ENCODE measurements around the gene MOB1A. TPM values are rescaled to one million over a fixed set of nuclear protein-coding genes. Genes with fewer than 3 reads are reported as not detected.
A peak's percentile ranks its signal among the peaks of the same experiment; 100 is the strongest.

The MOB1A gene
- total and polyA plus RNA-seq, 2 of the 13 experiments (the other 11 are each of a cell fraction or from before 2014, with no cell fraction given): 48.2 to 139 TPM

DNA sequence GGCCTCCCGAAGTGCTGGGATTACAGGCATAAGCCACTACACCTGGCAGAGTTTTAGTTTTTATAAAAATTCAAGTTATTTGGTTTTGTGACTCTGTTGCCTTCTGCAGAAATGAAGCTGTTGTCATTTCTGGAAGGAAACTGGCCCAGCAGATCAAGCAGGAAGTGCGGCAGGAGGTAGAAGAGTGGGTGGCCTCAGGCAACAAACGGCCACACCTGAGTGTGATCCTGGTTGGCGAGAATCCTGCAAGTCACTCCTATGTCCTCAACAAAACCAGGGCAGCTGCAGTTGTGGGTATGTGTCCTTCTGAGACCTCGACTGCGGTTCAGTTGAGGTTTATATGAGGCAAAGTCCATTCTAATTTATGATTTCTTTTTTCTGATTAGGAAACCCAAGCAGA lies 26.9 kb upstream of the MOB1A start:
- ATAC-seq (peak; percentile 25; the same call in 2 of the 3 replicates), DNase-seq (ENCODE audit: low spot score) (no peak), FAIRE-seq (no peak)
- H4K20me1 ChIP-seq (ENCODE audit: insufficient read depth, low read length): peaks cover 68% of the 10 kb centered on the region
- H3K36me3 ChIP-seq (replicated peaks in 1 of 2; ENCODE audit: control insufficient read depth in 1 of 2, insufficient read depth in 2 of 2, low read length in 2 of 2): peaks cover 11 to 68% of the 10 kb centered on the region in 2 experiments
- in situ Hi-C loops (cut with HindIII; ENCODE audit: extremely low pct_ligation_motif_present, low pct_unique_long_range_greater_than_20kb) (no loop called here), intact Hi-C loops (cut with micrococcal nuclease; ENCODE audit: unreplicated experiment) (no loop called here)
- no peaks in the 10 kb centered on the region for H3K27me3 ChIP-seq (ENCODE audit: control insufficient read depth in 1 of 2, insufficient read depth in 2 of 2, low read length in 2 of 2)
- H3K4me3 ChIP-seq (replicated peaks in 1 of 3; ENCODE audit: insufficient read depth in 1 of 3, low read depth in 2 of 3, low read length in 3 of 3): no peak overlapping the region
- WGBS (ENCODE audit: low lambda C conversion rate): 66% methylated on average over 6 of the region's 6 CpGs
- no peak overlapping the region for H3K9ac ChIP-seq (ENCODE audit: insufficient read depth, low read depth, low read length)
- H3K4me1 ChIP-seq (ENCODE audit: insufficient read depth, low read length): peaks cover 47% of the 10 kb centered on the region
- H3K9me3 ChIP-seq (ENCODE audit: low read length): no peaks in the 10 kb centered on the region
- H2AFZ ChIP-seq (ENCODE audit: low read length): no peak overlapping the region
- ChIA-PET CTCF (ENCODE audit: low intra/inter-chr PET ratio, low total read pairs) (no interaction called here), POLR2A (interaction anchor here (0.9 to 1.5 kb wide), 2 partner anchors 15 to 27 kb away, joined by 3 to 4 read pairs; partner anchors contain the start of gene MOB1A)
- H3K27ac ChIP-seq (ENCODE audit: extremely low read length, insufficient read depth, low read length): no peak overlapping the region
- BruUV-seq (replicated peaks): no TSS peak
- TF ChIP-seq ISL2 (CRISPR knock-in tag; IDR thresholded peaks at IDR 0.05) (no peak), NFATC3 (CRISPR knock-in tag; IDR thresholded peaks at IDR 0.05) (0 out of 2 replicates have a peak, but pooled peaks have one; percentile 27), ZNF878 (CRISPR knock-in tag; IDR thresholded peaks at IDR 0.05) (no peak), YY1 (IDR thresholded peaks at IDR 0.05; ENCODE audit: insufficient read depth, insufficient replicate concordance, low read depth, low read length) (no peak), ARNT2 (CRISPR knock-in tag; IDR thresholded peaks at IDR 0.05; ENCODE audit: low read depth) (0 out of 2 replicates have a peak, but pooled peaks have one; percentile 13)
- TF ChIP-seq, protein P1, sequence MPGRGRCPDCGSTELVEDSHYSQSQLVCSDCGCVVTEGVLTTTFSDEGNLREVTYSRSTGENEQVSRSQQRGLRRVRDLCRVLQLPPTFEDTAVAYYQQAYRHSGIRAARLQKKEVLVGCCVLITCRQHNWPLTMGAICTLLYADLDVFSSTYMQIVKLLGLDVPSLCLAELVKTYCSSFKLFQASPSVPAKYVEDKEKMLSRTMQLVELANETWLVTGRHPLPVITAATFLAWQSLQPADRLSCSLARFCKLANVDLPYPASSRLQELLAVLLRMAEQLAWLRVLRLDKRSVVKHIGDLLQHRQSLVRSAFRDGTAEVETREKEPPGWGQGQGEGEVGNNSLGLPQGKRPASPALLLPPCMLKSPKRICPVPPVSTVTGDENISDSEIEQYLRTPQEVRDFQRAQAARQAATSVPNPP (CRISPR knock-in tag; IDR thresholded peaks at IDR 0.05): no peak
- no peak overlapping the region for H3K4me2 ChIP-seq (ENCODE audit: low read depth, low read length)
- H3K79me2 ChIP-seq (ENCODE audit: insufficient read depth, low read length): peaks cover 78% of the 10 kb centered on the region

DNA sequence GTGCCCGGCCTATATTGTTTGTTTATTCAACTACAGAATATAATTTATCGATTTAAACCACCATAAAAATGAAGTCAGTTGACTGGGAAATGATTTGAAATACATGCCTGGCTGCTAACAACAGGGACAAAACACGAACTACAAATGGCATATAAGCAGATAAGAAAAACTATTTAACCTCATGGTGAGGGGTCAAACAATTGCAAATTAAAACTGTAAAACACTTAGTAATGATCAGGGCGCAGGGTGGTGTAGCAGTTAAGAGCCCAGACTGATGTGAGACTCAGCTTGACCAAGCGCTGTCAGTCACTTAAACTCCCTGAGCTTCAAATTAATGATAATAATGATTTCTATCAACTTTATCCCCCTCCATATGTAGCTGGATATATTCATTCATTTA lies 26.4 kb upstream of the MOB1A start:
- no peak for DNase-seq (ENCODE audit: low spot score)
- H3K4me1 ChIP-seq (ENCODE audit: insufficient read depth, low read length): peaks cover 49% of the 10 kb centered on the region
- H3K4me2 ChIP-seq (ENCODE audit: low read depth, low read length): no peak overlapping the region
- no peak overlapping the region for H2AFZ ChIP-seq (ENCODE audit: low read length)
- CTCF ChIA-PET (ENCODE audit: low intra/inter-chr PET ratio, low total read pairs): no interaction called here
- H3K9ac ChIP-seq (ENCODE audit: insufficient read depth, low read depth, low read length): no peak overlapping the region
- no peak overlapping the region for H3K27ac ChIP-seq (ENCODE audit: extremely low read length, insufficient read depth, low read length)
- no TSS peak for BruUV-seq (replicated peaks)
- ATAC-seq: no peak
- intact Hi-C loops (cut with micrococcal nuclease; ENCODE audit: unreplicated experiment): no loop called here
- POLR2A ChIA-PET: interaction anchor here (1.3 kb wide), 1 partner anchor 27 kb away, joined by 9 read pairs; the partner anchor contains the start of gene MOB1A
- in situ Hi-C loops (cut with HindIII; ENCODE audit: extremely low pct_ligation_motif_present, low pct_unique_long_range_greater_than_20kb): no loop called here
- H3K4me3 ChIP-seq (replicated peaks in 1 of 3; ENCODE audit: insufficient read depth in 1 of 3, low read depth in 2 of 3, low read length in 3 of 3): no peak overlapping the region
- 76% methylated on average over 5 of the region's 5 CpGs for WGBS (ENCODE audit: low lambda C conversion rate)
- FAIRE-seq: no peak
- H3K27me3 ChIP-seq (ENCODE audit: control insufficient read depth in 1 of 2, insufficient read depth in 2 of 2, low read length in 2 of 2): no peaks in the 10 kb centered on the region
- H3K9me3 ChIP-seq (ENCODE audit: low read length): no peaks in the 10 kb centered on the region
- H4K20me1 ChIP-seq (ENCODE audit: insufficient read depth, low read length): peaks cover 73% of the 10 kb centered on the region
- peaks cover 83% of the 10 kb centered on the region for H3K79me2 ChIP-seq (ENCODE audit: insufficient read depth, low read length)
- peaks cover 11 to 63% of the 10 kb centered on the region in 2 experiments for H3K36me3 ChIP-seq (replicated peaks in 1 of 2; ENCODE audit: control insufficient read depth in 1 of 2, insufficient read depth in 2 of 2, low read length in 2 of 2)
- TF ChIP-seq, protein P2, sequence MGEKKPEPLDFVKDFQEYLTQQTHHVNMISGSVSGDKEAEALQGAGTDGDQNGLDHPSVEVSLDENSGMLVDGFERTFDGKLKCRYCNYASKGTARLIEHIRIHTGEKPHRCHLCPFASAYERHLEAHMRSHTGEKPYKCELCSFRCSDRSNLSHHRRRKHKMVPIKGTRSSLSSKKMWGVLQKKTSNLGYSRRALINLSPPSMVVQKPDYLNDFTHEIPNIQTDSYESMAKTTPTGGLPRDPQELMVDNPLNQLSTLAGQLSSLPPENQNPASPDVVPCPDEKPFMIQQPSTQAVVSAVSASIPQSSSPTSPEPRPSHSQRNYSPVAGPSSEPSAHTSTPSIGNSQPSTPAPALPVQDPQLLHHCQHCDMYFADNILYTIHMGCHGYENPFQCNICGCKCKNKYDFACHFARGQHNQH (CRISPR knock-in tag; IDR thresholded peaks at IDR 0.05): no peak
- TF ChIP-seq MBD4 (IDR thresholded peaks at IDR 0.05; ENCODE audit: borderline replicate concordance, low read length) (no peak), ZNF234 (CRISPR knock-in tag; conservative IDR thresholded peaks at IDR 0.05) (no peak)
- TF ChIP-seq, protein P3, sequence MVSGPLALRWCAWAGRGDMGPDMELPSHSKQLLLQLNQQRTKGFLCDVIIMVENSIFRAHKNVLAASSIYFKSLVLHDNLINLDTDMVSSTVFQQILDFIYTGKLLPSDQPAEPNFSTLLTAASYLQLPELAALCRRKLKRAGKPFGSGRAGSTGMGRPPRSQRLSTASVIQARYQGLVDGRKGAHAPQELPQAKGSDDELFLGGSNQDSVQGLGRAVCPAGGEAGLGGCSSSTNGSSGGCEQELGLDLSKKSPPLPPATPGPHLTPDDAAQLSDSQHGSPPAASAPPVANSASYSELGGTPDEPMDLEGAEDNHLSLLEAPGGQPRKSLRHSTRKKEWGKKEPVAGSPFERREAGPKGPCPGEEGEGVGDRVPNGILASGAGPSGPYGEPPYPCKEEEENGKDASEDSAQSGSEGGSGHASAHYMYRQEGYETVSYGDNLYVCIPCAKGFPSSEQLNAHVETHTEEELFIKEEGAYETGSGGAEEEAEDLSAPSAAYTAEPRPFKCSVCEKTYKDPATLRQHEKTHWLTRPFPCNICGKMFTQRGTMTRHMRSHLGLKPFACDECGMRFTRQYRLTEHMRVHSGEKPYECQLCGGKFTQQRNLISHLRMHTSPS (CRISPR knock-in tag; IDR thresholded peaks at IDR 0.05; ENCODE audit: low read depth): no peak
